ENCODE data around the gene GNGT1.
"Not testable (repeated sequence)": the region's sequence is repeated elsewhere in the genome, so short reads cannot be mapped to it uniquely, and the experiment has no call there.

DNA sequence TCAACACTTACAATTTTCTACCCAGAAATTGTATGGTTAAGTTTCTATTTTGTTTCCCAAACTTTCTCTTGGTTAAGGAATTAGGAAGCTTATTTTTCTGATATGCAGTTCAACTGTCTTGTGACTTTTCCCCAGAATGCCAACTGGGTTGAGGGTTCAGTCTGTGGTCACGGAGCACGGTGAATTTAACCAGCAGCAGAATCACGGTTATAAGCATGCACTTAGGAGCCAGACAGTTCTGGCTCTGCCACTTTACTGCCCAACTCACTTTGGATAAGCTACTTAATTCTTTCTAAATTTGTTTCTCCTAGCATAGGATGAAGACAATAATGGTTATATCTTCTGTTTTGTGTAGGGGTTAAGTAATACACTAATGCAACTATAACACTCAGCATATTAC is 4.9 kb downstream of the GNGT1 start:
- not testable (repeated sequence) for TF ChIP-seq CTCF, POLR2A (IDR thresholded peaks at IDR 0.05)

All from adrenal gland (tissue), 5 donors.